GM12865 (cell line): Measurements from ENCODE around the gene ATIC.

Source experiments
- DNase-seq: peaks from one replicate; pipeline ENCODE4 v3.0.0; 2010; ENCODE audit warnings: low read depth
- H3K4me3 ChIP-seq: 2 replicates; pipeline ENCODE4 v1.5.1; 2011; ENCODE audit warnings: mild to moderate bottlenecking, low read depth, low read length, control low read depth
- CTCF ChIP-seq: IDR thresholded peaks from 2 replicates; pipeline ENCODE4 v1.5.1; 2011; ENCODE audit warnings: low read length, control low read depth, low read depth, inconsistent platforms; ENCODE audit not compliant: insufficient read depth; ENCODE audit errors: missing control alignments

Gene ATIC

GRCh38 chr2:215272918-215273317 is 38.9 kb upstream of the ATIC start:
- H3K4me3 ChIP-seq, result no peak overlapping the region
- peak; percentile 42 for DNase-seq
- no peak for TF ChIP-seq CTCF

- DNase-seq, result no peak
- TF ChIP-seq CTCF, result no peak
- no peak overlapping the region for H3K4me3 ChIP-seq
These were observed 37.0 kb upstream of the ATIC start for GRCh38 chr2:215274829-215275228.

GRCh38 chr2:215275824-215276223 is 36.0 kb upstream of the ATIC start:
- TF ChIP-seq CTCF, result no peak
- no peak overlapping the region for H3K4me3 ChIP-seq
- no peak for DNase-seq

- DNase-seq, result peak; percentile 38
- no peak overlapping the region for H3K4me3 ChIP-seq
These were observed 33.9 kb upstream of the ATIC start for GRCh38 chr2:215277944-215278343.

GRCh38 chr2:215280326-215280725 is 31.5 kb upstream of the ATIC start:
- peak; percentile 84 for DNase-seq
- TF ChIP-seq CTCF, result no peak

More at GRCh38 chr2:215277944-215278343, 33.9 kb upstream of the ATIC start:
- no peak for TF ChIP-seq CTCF

GRCh38 chr2:215283221-215283620 is 28.6 kb upstream of the ATIC start:
- no peak for TF ChIP-seq CTCF
- no peak overlapping the region for H3K4me3 ChIP-seq
- DNase-seq, result no peak

More at GRCh38 chr2:215280326-215280725, 31.5 kb upstream of the ATIC start:
- H3K4me3 ChIP-seq, result no peak overlapping the region

- H3K4me3 ChIP-seq, result no peak overlapping the region
- no peak for DNase-seq
- no peak for TF ChIP-seq CTCF
These were observed 25.6 kb upstream of the ATIC start for GRCh38 chr2:215286309-215286708.
